Measurements from ENCODE around the gene LRRIQ4.

Gene LRRIQ4

DNA sequence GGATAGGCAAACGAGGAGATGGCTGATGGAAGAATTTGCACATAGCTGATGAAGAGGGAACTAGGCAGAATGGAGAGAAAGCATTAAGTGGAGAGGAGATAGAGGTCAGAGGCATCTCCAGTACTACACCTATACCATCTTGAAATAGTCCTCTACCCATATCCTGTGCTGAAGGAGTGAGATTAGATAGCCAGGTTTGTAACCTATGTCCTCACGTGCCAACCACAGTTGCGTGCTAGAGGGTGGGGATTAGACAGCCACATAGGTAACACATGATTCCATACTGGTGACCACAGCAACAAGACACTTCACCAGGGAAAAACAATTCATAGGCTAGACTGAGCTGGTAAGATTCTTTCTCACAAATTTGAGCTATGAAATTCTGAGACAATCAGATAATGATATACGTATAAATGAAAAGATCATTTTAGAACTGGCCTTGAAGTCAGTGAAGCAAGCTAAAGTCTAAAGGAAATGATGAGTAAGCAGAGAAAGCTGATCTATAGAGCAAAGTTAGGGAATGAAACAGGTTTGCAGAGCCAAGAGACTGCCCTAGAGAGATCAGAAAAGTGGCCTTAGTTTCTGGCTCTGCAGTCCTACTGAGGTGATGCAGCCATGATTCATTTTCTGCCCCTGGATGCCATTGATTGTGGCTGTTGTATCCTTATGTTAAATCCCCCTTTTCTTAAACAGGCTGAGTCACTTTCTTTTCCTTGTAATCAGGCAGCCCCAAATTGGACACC is 21.8 kb upstream of the LRRIQ4 start:
- no peak overlapping the region for H3K4me3 ChIP-seq (replicated peaks; ENCODE audit: low read depth, low read length)
- H3K36me3 ChIP-seq (ENCODE audit: control insufficient read depth, insufficient read depth, low read length), result peaks cover 4% of the 10 kb centered on the region
- H3K27me3 ChIP-seq (replicated peaks; ENCODE audit: control insufficient read depth, insufficient read depth, low read length), result no peaks in the 10 kb centered on the region
- DNase-seq (ENCODE audit: extremely low read depth, insufficient read length), result no peak
- no peak for TF ChIP-seq CTCF (IDR thresholded peaks at IDR 0.05; ENCODE audit: insufficient read depth, low read length, poor library complexity, severe bottlenecking)

DNA sequence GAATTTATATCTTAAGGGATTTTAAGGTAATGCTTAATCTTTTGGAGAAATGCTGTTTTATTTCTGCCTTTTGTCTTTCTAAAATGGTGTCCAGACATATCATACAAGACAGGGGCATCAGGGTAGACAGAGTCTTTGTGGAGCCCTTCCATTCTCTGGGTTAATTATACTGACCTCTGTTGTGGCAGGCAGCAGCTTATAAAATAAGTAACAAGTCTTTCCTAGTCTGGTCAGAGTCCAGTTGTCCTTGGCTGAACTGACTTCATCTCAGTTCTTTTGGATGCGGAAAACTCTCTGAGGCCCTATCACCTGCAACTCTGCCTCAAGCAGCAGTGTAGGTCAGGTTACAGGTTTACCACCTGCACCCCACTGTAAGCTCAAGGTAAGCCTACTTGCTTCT is 20.3 kb upstream of the LRRIQ4 start:
- H3K27me3 ChIP-seq (replicated peaks; ENCODE audit: control insufficient read depth, insufficient read depth, low read length), result no peaks in the 10 kb centered on the region
- no peak for DNase-seq (ENCODE audit: extremely low read depth, insufficient read length)
- TF ChIP-seq CTCF (IDR thresholded peaks at IDR 0.05; ENCODE audit: insufficient read depth, low read length, poor library complexity, severe bottlenecking), result no peak
- H3K4me3 ChIP-seq (replicated peaks; ENCODE audit: low read depth, low read length), result no peak overlapping the region
- H3K36me3 ChIP-seq (ENCODE audit: control insufficient read depth, insufficient read depth, low read length), result peaks cover 2% of the 10 kb centered on the region

DNA sequence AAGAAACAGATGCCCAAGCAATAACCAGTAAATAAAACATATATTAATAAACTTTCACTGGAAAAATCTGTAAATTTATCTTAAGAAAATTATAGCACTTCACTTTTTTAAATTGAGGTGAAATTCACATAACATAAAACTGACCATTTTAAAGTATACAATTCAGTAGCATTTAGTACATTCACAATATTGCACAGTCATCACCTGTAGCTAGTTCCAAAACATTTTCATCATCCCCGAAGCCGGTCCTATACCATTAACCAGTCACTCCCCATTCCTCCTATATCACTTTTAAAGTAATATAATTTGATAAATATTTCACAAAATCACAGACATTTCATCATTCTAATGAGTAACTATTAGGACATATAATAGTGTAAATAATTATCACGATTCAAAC is 8.0 kb upstream of the LRRIQ4 start:
- no peak for TF ChIP-seq CTCF (IDR thresholded peaks at IDR 0.05; ENCODE audit: insufficient read depth, low read length, poor library complexity, severe bottlenecking)
- DNase-seq (ENCODE audit: extremely low read depth, insufficient read length), result no peak
- Histone ChIP-seq H3K4me3 (replicated peaks; ENCODE audit: low read depth, low read length) (no peak overlapping the region), H3K27me3 (replicated peaks; ENCODE audit: control insufficient read depth, insufficient read depth, low read length) (no peaks in the 10 kb centered on the region), H3K36me3 (ENCODE audit: control insufficient read depth, insufficient read depth, low read length) (no peaks in the 10 kb centered on the region)

DNA sequence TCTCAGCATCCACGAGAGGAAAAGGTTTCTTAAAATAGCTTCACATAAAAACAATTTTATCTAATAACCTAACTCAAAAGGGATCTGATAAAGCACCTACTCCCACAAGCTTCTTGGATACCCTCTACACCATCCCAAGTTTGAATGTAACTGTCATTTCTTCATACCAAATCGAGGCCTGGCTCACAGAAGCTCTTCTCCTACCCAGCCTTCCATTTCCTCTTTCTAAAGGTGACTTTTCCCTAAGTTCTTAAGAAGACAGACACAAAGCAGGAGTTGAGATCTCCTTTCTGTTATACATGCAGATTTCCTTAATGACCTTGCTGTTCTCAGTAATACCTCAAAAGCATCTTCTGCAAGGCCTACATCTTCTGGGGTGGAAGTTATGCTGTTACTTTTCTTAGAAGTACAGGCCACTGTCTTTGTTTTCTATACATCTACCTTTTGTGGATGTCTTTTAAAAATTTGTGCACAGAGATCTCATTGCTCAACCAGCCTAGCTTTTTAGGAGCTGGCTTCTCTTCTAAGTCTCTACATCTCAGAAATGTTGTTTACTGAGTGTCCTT is 3.4 kb upstream of the LRRIQ4 start:
- no peak for DNase-seq (ENCODE audit: extremely low read depth, insufficient read length)
- TF ChIP-seq CTCF (IDR thresholded peaks at IDR 0.05; ENCODE audit: insufficient read depth, low read length, poor library complexity, severe bottlenecking), result no peak
- Histone ChIP-seq H3K36me3 (ENCODE audit: control insufficient read depth, insufficient read depth, low read length) (no peaks in the 10 kb centered on the region), H3K4me3 (replicated peaks; ENCODE audit: low read depth, low read length) (no peak overlapping the region), H3K27me3 (replicated peaks; ENCODE audit: control insufficient read depth, insufficient read depth, low read length) (no peaks in the 10 kb centered on the region)

GRCh38 chr3:169811631-169812331 is 889 bp upstream of the LRRIQ4 start:
- H3K36me3 ChIP-seq (ENCODE audit: control insufficient read depth, insufficient read depth, low read length), result no peaks in the 10 kb centered on the region
- no peak for DNase-seq (ENCODE audit: extremely low read depth, insufficient read length)
- H3K27me3 ChIP-seq (replicated peaks; ENCODE audit: control insufficient read depth, insufficient read depth, low read length), result no peaks in the 10 kb centered on the region
- H3K4me3 ChIP-seq (replicated peaks; ENCODE audit: low read depth, low read length), result peak overlapping the region; percentile 66
- TF ChIP-seq CTCF (IDR thresholded peaks at IDR 0.05; ENCODE audit: insufficient read depth, low read length, poor library complexity, severe bottlenecking), result no peak
